Astrocyte (in vitro differentiated cells and primary cell): ENCODE measurements around the gene RBP3.

ENCODE experiments used
- EZH2 ChIP-seq: IDR thresholded peaks from 2 replicates; pipeline ENCODE4 v1.6.1; 2012; ENCODE audit warnings: mild to moderate bottlenecking, low read length, inconsistent platforms; ENCODE audit not compliant: insufficient read depth
- TF ChIP-seq, protein P1 (sequence below): IDR thresholded peaks from 2 replicates; pipeline ENCODE4 v1.5.1; 2011; ENCODE audit warnings: low read depth, mild to moderate bottlenecking, inconsistent platforms, low read length, moderate library complexity; ENCODE audit not compliant: insufficient read depth

DNA sequence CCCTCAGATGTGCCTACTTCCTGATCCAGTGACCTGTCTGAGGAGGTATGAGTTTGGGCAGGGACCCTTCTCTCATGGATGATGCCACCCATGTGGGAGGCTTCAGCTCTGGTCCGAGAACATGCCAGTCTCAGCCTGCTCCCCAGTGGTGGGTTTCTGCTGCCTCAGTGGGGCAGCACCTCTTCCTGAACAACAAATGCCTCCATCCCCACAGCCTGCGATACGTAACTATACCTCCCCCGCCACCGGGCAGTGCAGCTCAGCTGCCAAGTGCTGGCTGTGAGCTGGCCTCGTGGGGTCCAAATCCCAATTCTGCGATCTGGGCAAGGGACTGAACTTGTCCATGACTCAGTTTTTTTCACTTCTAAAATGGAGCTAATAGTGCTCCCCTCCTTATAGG, 45.1 kb upstream of the RBP3 start:
- TF ChIP-seq, protein P1, sequence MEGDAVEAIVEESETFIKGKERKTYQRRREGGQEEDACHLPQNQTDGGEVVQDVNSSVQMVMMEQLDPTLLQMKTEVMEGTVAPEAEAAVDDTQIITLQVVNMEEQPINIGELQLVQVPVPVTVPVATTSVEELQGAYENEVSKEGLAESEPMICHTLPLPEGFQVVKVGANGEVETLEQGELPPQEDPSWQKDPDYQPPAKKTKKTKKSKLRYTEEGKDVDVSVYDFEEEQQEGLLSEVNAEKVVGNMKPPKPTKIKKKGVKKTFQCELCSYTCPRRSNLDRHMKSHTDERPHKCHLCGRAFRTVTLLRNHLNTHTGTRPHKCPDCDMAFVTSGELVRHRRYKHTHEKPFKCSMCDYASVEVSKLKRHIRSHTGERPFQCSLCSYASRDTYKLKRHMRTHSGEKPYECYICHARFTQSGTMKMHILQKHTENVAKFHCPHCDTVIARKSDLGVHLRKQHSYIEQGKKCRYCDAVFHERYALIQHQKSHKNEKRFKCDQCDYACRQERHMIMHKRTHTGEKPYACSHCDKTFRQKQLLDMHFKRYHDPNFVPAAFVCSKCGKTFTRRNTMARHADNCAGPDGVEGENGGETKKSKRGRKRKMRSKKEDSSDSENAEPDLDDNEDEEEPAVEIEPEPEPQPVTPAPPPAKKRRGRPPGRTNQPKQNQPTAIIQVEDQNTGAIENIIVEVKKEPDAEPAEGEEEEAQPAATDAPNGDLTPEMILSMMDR: no peak
- no peak for TF ChIP-seq EZH2
